ENCODE measurements around the gene OLFML2A.

DNA sequence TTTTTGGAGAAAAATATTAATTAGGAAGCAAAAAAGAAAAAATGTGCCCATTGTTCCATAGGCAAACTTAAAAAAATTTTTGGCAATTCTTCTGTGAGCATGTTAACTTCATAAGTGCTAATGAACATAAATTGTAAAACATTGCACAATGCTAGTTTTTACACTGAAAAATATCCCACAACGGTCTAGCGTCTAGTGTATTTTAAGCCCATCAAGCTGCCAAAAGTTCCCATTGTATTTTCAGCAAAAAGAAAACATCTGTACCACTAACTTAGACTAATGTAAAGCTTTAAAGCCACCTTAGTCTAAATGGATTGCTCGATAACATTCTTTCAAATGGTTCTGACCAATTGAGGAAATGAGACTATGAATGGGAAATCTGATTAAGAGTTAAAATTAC, 8.6 kb upstream of the OLFML2A start:
- TF ChIP-seq ZNF211 (tag by site-specific recombination; IDR thresholded peaks at IDR 0.05; ENCODE audit: low read depth) (no peak), SALL2 (tag by site-specific recombination; IDR thresholded peaks at IDR 0.05; ENCODE audit: borderline replicate concordance) (no peak), GLI4 (tag by site-specific recombination; IDR thresholded peaks at IDR 0.05) (no peak), ZNF423 (tag by site-specific recombination; IDR thresholded peaks at IDR 0.05) (no peak), ZNF341 (tag by site-specific recombination; IDR thresholded peaks at IDR 0.05; ENCODE audit: low read depth) (no peak), ZNF324 (tag by site-specific recombination; IDR thresholded peaks at IDR 0.05) (no peak), ZBTB17 (tag by site-specific recombination; IDR thresholded peaks at IDR 0.05) (no peak)
- TF ChIP-seq, protein P1, sequence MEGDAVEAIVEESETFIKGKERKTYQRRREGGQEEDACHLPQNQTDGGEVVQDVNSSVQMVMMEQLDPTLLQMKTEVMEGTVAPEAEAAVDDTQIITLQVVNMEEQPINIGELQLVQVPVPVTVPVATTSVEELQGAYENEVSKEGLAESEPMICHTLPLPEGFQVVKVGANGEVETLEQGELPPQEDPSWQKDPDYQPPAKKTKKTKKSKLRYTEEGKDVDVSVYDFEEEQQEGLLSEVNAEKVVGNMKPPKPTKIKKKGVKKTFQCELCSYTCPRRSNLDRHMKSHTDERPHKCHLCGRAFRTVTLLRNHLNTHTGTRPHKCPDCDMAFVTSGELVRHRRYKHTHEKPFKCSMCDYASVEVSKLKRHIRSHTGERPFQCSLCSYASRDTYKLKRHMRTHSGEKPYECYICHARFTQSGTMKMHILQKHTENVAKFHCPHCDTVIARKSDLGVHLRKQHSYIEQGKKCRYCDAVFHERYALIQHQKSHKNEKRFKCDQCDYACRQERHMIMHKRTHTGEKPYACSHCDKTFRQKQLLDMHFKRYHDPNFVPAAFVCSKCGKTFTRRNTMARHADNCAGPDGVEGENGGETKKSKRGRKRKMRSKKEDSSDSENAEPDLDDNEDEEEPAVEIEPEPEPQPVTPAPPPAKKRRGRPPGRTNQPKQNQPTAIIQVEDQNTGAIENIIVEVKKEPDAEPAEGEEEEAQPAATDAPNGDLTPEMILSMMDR (tag by site-specific recombination; IDR thresholded peaks at IDR 0.05): no peak
- TF ChIP-seq, protein P2, sequence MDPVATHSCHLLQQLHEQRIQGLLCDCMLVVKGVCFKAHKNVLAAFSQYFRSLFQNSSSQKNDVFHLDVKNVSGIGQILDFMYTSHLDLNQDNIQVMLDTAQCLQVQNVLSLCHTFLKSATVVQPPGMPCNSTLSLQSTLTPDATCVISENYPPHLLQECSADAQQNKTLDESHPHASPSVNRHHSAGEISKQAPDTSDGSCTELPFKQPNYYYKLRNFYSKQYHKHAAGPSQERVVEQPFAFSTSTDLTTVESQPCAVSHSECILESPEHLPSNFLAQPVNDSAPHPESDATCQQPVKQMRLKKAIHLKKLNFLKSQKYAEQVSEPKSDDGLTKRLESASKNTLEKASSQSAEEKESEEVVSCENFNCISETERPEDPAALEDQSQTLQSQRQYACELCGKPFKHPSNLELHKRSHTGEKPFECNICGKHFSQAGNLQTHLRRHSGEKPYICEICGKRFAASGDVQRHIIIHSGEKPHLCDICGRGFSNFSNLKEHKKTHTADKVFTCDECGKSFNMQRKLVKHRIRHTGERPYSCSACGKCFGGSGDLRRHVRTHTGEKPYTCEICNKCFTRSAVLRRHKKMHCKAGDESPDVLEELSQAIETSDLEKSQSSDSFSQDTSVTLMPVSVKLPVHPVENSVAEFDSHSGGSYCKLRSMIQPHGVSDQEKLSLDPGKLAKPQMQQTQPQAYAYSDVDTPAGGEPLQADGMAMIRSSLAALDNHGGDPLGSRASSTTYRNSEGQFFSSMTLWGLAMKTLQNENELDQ (tag by site-specific recombination; IDR thresholded peaks at IDR 0.05; ENCODE audit: low read depth): no peak

All from HEK293 (cell line).